ENCODE data around the gene FAM170B. TPM values are rescaled to one million over a fixed set of nuclear protein-coding genes. Genes with fewer than 3 reads are reported as not detected.

FAM170B gene
- total and polyA plus RNA-seq, 2 donors (not counting 3 experiments of a cell fraction or from before 2014, with no cell fraction given) = not detected

- Histone ChIP-seq H4K20me1 (replicated peaks; ENCODE audit: control insufficient read depth, extremely low read depth, insufficient read depth, low read length) (no peaks in the 10 kb centered on the region), H3K27me3 (ENCODE audit: control insufficient read depth in 2 of 2, insufficient read depth in 2 of 2, low read length in 2 of 2) (no peaks in the 10 kb centered on the region), H3K9ac (replicated peaks; ENCODE audit: extremely low read depth, insufficient read depth, low read length) (no peak overlapping the region), H3K9me3 (replicated peaks; ENCODE audit: control insufficient read depth, insufficient read depth, low read length) (no peaks in the 10 kb centered on the region), H2AFZ (ENCODE audit: low read depth, low read length) (no peak overlapping the region), H3K4me1 (ENCODE audit: control insufficient read depth, extremely low read depth, insufficient read depth, low read length) (peaks cover 17% of the 10 kb centered on the region), H3K79me2 (ENCODE audit: control insufficient read depth, insufficient read depth, low read length) (no peaks in the 10 kb centered on the region), H3K4me3 (replicated peaks in 1 of 3; ENCODE audit: insufficient read depth in 1 of 3, low read depth in 1 of 3, low read length in 3 of 3) (no peak overlapping the region), H3K9me1 (replicated peaks; ENCODE audit: control insufficient read depth, extremely low read depth, insufficient read depth, low read length) (no peaks in the 10 kb centered on the region), H3K27ac (ENCODE audit: insufficient read depth, low read depth, low read length) (no peak overlapping the region), H3K4me2 (ENCODE audit: insufficient read depth, low read length) (no peak overlapping the region), H3K36me3 (ENCODE audit: control insufficient read depth in 2 of 2, extremely low read depth in 1 of 2, insufficient read depth in 2 of 2, low read length in 2 of 2) (no peaks in the 10 kb centered on the region)
- no peak for DNase-seq (ENCODE audit: low read depth, low spot score)
- no peak for FAIRE-seq
- BruUV-seq (replicated peaks) = no TSS peak
- no peak for TF ChIP-seq GATA2 (IDR thresholded peaks at IDR 0.05; ENCODE audit: insufficient read depth, insufficient read length, low read depth, low read length)
- no peak for TF ChIP-seq JUN (IDR thresholded peaks at IDR 0.05; ENCODE audit: borderline replicate concordance, insufficient read depth, insufficient read length, low read depth)
- TF ChIP-seq POLR2AphosphoS5 (IDR thresholded peaks at IDR 0.05; ENCODE audit: insufficient read depth, low read depth, low read length) = no peak
- TF ChIP-seq CTCF (IDR thresholded peaks at IDR 0.05; ENCODE audit: extremely low read depth in 1 of 2, insufficient read depth in 1 of 2, low read depth in 1 of 2, low read length in 2 of 2) = no peak
- TF ChIP-seq POLR2A (IDR thresholded peaks at IDR 0.05; ENCODE audit: low read depth, low read length) = no peak
- TF ChIP-seq EZH2 (IDR thresholded peaks at IDR 0.05; ENCODE audit: borderline replicate concordance, low read depth, low read length, severe bottlenecking) = no peak
- TF ChIP-seq, protein P1, sequence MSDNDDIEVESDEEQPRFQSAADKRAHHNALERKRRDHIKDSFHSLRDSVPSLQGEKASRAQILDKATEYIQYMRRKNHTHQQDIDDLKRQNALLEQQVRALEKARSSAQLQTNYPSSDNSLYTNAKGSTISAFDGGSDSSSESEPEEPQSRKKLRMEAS (IDR thresholded peaks at IDR 0.05; ENCODE audit: insufficient read depth, insufficient read length) = no peak
- TF ChIP-seq FOS (IDR thresholded peaks at IDR 0.05; ENCODE audit: borderline replicate concordance, insufficient read depth, low read length) = no peak
- no peak for TF ChIP-seq MYC (IDR thresholded peaks at IDR 0.05; ENCODE audit: low read depth, low read length)
- ChIA-PET POLR2A (no interaction called here), CTCF (no interaction called here)
- dilution Hi-C loops (cut with MboI; ENCODE audit: extremely low pct_ligation_motif_present, low sequenced_read_pairs) = no loop called here
- intact Hi-C loops (cut with micrococcal nuclease) = loop anchor here (10.0 kb wide), 1 partner anchor 354 kb away; the partner anchor contains the start of gene ERCC6
Measured at GRCh38 chr10:49180444-49180860, 46.6 kb upstream of the FAM170B start.

All from endothelial cell of umbilical vein (primary cell).